Kidney (tissue), 14 donors: ENCODE measurements around the gene CLP1. TPM values are rescaled to one million over a fixed set of nuclear protein-coding genes. Genes with fewer than 3 reads are reported as not detected.
A peak's percentile ranks its signal among the peaks of the same experiment; 100 is the strongest.

Experiments
- DNase-seq, 5 donors: peaks; one replicate each; pipeline ENCODE4 v3.0.0-alpha.2; 2013 to 2020
- FAIRE-seq: peaks from 2 replicates; lab custom pipeline; 2012; peaks lifted over from hg19 to GRCh38; lab: Jason Lieb, UNC
- H3K27ac ChIP-seq, 2 donors: one replicate each; pipeline ENCODE4 v1.7.0; 2013; ENCODE audit warnings: low read depth in 2 of 2, low read length in 2 of 2, inconsistent platforms in 1 of 2
- H3K27me3 ChIP-seq: one replicate; pipeline ENCODE4 v1.7.1; 2013; ENCODE audit warnings: low read length, inconsistent platforms; ENCODE audit not compliant: control insufficient read depth, insufficient read depth
- H3K36me3 ChIP-seq, 3 donors: one replicate each; pipeline versions ENCODE4 v1.7.0 to v1.7.1; 2013; ENCODE audit warnings: low read length in 3 of 3, control low read depth in 1 of 3, inconsistent platforms in 1 of 3; ENCODE audit not compliant: insufficient read depth in 3 of 3, control insufficient read depth in 2 of 3
- H3K4me1 ChIP-seq, 3 donors: one replicate each; pipeline versions ENCODE4 v1.7.0 to v1.7.1; 2013; ENCODE audit warnings: low read length in 3 of 3, inconsistent platforms in 1 of 3, low read depth in 1 of 3; ENCODE audit not compliant: control insufficient read depth in 2 of 3, insufficient read depth in 2 of 3
- H3K4me3 ChIP-seq, 3 donors: one replicate each; pipeline versions ENCODE4 v1.7.0 to v1.8.1; 2013; ENCODE audit warnings: low read length in 3 of 3, control low read depth in 1 of 3, inconsistent platforms in 1 of 3
- H3K9ac ChIP-seq, 3 donors: one replicate each; pipeline versions ENCODE4 v1.7.0 to v1.7.1; 2013; ENCODE audit warnings: low read length in 3 of 3, control low read depth in 1 of 3, inconsistent platforms in 1 of 3
- H3K9me3 ChIP-seq, 3 donors: one replicate each; pipeline versions ENCODE4 v1.7.0 to v1.7.1; 2013; ENCODE audit warnings: low read length in 3 of 3, control low read depth in 1 of 3, inconsistent platforms in 1 of 3; ENCODE audit not compliant: control insufficient read depth in 2 of 3, insufficient read depth in 1 of 3
- intact Hi-C: fragments of 100-400 bp; cut with DNase I; formaldehyde crosslinking; loops from one replicate; pipeline ENCODE4 v1.11.1; 2022
- polyA plus RNA-seq: library from polyadenylated mRNA; stranded (reverse); fragments of 350-450 nt; fragmentation: Illumina TruSeq; extraction: RNeasy Lipid Tissue Mini Kit (QIAGEN cat#74804); gene quantifications from one replicate; pipeline ENCODE4 v1.2.3, GENCODE V29; 2014; ENCODE audit warnings: low read depth, low replicate concordance; ENCODE audit not compliant: insufficient read depth
- total RNA-seq: library from RNA; stranded (reverse); fragmentation: NEBNext Ultra II Directional; extraction: Animal tissue kit (Norgen Biotek cat#: 25700); gene quantifications from one replicate; pipeline ENCODE4 v1.2.1, GENCODE V29; 2021
- TF ChIP-seq, protein P1 (sequence below): IDR thresholded peaks from 3 replicates; pipeline ENCODE4 v1.5.1; 2012; ENCODE audit warnings: mild to moderate bottlenecking, moderate library complexity, borderline replicate concordance; ENCODE audit not compliant: insufficient read depth; ENCODE audit errors: extremely low read depth
- donor health status: control.
- donor health status: control.
- donor health status: control.
- donor health status: control.
- donor health status: control.
- donor health status: DM: yes; HTN: yes; CAD: no.
- donor health status: Normal renal cell carcinoma (clear cell type).

The CLP1 gene
- total and polyA plus RNA-seq, 2 donors from 2014 or later, result 8.5 to 12.2 TPM

DNA sequence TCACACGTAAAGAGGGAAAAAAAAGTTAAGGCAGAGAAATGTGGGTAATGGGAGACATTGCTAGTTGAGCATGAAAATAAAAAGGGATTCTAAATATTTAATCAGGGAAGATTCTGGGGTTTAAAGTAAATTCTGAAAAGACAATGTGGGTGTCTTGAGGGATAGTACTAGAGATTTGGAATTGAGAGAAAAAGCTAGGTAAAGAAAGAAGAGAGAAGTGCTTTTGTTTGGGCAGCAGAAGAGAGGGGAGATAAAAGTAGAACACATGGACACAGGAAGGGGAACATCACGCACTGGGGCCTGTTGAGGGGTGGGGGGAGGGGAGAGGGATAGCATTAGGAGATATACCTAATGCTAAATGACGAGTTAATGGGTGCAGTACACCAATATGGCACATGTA is 4.4 kb upstream of the CLP1 start:
- Histone ChIP-seq H3K4me3 (no peak overlapping the region), H3K9ac (no peak overlapping the region), H3K4me1 (peaks cover 0 to 16% (median 3%) of the 10 kb centered on the region in 3 donors), H3K27ac (no peak overlapping the region), H3K9me3 (no peaks in the 10 kb centered on the region), H3K27me3 (peaks cover 7% of the 10 kb centered on the region), H3K36me3 (no peaks in the 10 kb centered on the region)
- TF ChIP-seq, protein P1, sequence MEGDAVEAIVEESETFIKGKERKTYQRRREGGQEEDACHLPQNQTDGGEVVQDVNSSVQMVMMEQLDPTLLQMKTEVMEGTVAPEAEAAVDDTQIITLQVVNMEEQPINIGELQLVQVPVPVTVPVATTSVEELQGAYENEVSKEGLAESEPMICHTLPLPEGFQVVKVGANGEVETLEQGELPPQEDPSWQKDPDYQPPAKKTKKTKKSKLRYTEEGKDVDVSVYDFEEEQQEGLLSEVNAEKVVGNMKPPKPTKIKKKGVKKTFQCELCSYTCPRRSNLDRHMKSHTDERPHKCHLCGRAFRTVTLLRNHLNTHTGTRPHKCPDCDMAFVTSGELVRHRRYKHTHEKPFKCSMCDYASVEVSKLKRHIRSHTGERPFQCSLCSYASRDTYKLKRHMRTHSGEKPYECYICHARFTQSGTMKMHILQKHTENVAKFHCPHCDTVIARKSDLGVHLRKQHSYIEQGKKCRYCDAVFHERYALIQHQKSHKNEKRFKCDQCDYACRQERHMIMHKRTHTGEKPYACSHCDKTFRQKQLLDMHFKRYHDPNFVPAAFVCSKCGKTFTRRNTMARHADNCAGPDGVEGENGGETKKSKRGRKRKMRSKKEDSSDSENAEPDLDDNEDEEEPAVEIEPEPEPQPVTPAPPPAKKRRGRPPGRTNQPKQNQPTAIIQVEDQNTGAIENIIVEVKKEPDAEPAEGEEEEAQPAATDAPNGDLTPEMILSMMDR, result no peak
- FAIRE-seq (no peak), DNase-seq (no peak)
- intact Hi-C loops, result no loop called here

DNA sequence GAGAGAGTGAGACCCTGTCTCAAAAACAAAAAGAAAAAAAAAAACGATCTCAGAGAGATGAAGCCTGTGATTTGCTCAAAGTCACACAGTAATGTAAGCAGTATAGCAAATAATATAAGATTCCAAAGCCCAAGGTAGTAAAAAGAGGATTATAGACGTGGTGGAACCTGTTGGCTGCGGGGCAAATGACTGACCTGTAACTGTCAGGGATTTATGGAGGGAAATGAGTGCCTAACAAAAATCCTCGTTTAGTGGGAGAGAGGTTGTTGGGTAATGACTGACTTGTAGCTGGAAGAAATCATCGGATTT is 723 bp upstream of the CLP1 start:
- FAIRE-seq (no peak), DNase-seq (no peak)
- no peaks in the 10 kb centered on the region for H3K9me3 ChIP-seq
- H3K36me3 ChIP-seq, result peaks cover 0 to 21% (median 19%) of the 10 kb centered on the region in 3 donors
- peaks cover 0 to 7% (median 0%) of the 10 kb centered on the region in 3 donors for H3K4me1 ChIP-seq
- intact Hi-C loops, result no loop called here
- H3K27ac ChIP-seq, result peak overlapping the region in 1 of 2 donors; percentile 89
- H3K4me3 ChIP-seq, result peak overlapping the region; percentile 76 to 92 (median 79)
- peak overlapping the region; percentile 49 to 81 (median 64) for H3K9ac ChIP-seq
- TF ChIP-seq, protein P1, result no peak
- H3K27me3 ChIP-seq, result no peaks in the 10 kb centered on the region

DNA sequence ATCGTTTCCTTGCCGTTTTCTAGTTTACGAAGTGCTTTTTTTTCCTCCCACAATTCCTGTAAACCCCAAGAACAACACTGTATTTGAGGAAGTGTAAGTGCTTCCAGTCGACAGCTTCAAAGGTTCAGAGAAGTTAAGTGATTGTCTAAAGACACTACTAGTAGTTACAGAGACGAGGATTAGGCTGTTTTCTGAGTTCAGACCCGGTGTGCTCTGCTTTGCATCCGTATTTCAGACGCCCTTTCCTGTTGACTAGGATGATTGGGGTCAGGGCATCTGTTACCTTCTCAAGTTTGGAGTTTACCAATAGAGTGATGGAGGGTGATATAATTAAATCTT is 430 bp downstream of the CLP1 start:
- H3K27ac ChIP-seq, result peak overlapping the region in 1 of 2 donors; percentile 65
- H3K27me3 ChIP-seq, result no peaks in the 10 kb centered on the region
- DNase-seq, result no peak
- peaks cover 0 to 26% (median 24%) of the 10 kb centered on the region in 3 donors for H3K36me3 ChIP-seq
- H3K9me3 ChIP-seq, result no peaks in the 10 kb centered on the region
- TF ChIP-seq, protein P1, result no peak
- H3K4me3 ChIP-seq, result peak overlapping the region; percentile 79 to 97 (median 92)
- intact Hi-C loops, result no loop called here
- peaks cover 0 to 7% (median 0%) of the 10 kb centered on the region in 3 donors for H3K4me1 ChIP-seq
- FAIRE-seq, result no peak
- peak overlapping the region; percentile 53 to 90 (median 78) for H3K9ac ChIP-seq

DNA sequence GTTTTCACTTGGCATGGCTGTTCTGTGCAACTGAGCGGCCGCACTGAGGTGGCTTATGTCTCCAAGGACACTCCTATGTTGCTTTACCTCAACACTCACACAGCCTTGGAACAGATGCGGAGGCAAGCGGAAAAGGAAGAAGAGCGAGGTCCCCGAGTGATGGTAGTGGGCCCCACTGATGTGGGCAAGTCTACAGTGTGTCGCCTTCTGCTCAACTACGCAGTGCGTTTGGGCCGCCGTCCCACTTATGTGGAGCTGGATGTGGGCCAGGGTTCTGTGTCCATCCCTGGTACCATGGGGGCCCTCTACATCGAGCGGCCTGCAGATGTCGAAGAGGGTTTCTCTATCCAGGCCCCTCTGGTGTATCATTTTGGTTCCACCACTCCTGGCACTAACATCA is 2.1 kb downstream of the CLP1 start:
- DNase-seq (peak in 1 of 5 donors; percentile 56), FAIRE-seq (no peak)
- Histone ChIP-seq H3K27me3 (no peaks in the 10 kb centered on the region), H3K9me3 (no peaks in the 10 kb centered on the region), H3K9ac (no peak overlapping the region), H3K27ac (no peak overlapping the region), H3K36me3 (peaks cover 0 to 26% (median 24%) of the 10 kb centered on the region in 3 donors), H3K4me3 (no peak overlapping the region), H3K4me1 (peaks cover 0 to 7% (median 0%) of the 10 kb centered on the region in 3 donors)
- intact Hi-C loops, result no loop called here
- TF ChIP-seq, protein P1, result no peak
